HG02973 (cell line): ENCODE measurements around the gene GIT1.

Experiments
- ATAC-seq: cut with Tn5 transposase; IDR thresholded peaks from one replicate; pipeline ENCODE4 v1.9.1; 2021; ENCODE audit warnings: moderate library complexity; ENCODE audit not compliant: unreplicated experiment

The GIT1 gene

GRCh38 chr17:29594519-29595090 lies 5.2 kb upstream of the GIT1 start:
- no peak for ATAC-seq

- no peak for ATAC-seq
Measured at GRCh38 chr17:29593591-29594518, 4.4 kb upstream of the GIT1 start.

- ATAC-seq: no peak
Measured at GRCh38 chr17:29592850-29593551, 3.6 kb upstream of the GIT1 start, which contains the start of gene ANKRD13B. Gene ANKRD13B, plus strand, starts transcription at chr17:29593132. Its CDS starts 490 bp downstream, at chr17:29593622.

GRCh38 chr17:29591737-29592608 lies 2.5 kb upstream of the GIT1 start:
- no peak for ATAC-seq

- no peak for ATAC-seq
Measured at GRCh38 chr17:29591146-29591736, 1.8 kb upstream of the GIT1 start.

GRCh38 chr17:29590411-29591145 lies 1.1 kb upstream of the GIT1 start:
- ATAC-seq: no peak

GRCh38 chr17:29588562-29589411 lies 661 bp downstream of the GIT1 start:
- peak; percentile 11 for ATAC-seq

GRCh38 chr17:29588017-29588561 lies 1.4 kb downstream of the GIT1 start:
- no peak for ATAC-seq

GRCh38 chr17:29587591-29587990 lies 1.9 kb downstream of the GIT1 start:
- ATAC-seq: no peak

- no peak for ATAC-seq
Measured at GRCh38 chr17:29586676-29587469, 2.6 kb downstream of the GIT1 start.

GRCh38 chr17:29585080-29585751 lies 4.2 kb downstream of the GIT1 start:
- ATAC-seq: no peak

GRCh38 chr17:29584452-29585079 lies 4.9 kb downstream of the GIT1 start:
- ATAC-seq: no peak

GRCh38 chr17:29583324-29584248 lies 5.9 kb downstream of the GIT1 start:
- no peak for ATAC-seq

GRCh38 chr17:29582772-29583171 lies 6.7 kb downstream of the GIT1 start:
- ATAC-seq: no peak

- ATAC-seq: no peak
Measured at GRCh38 chr17:29582254-29582765, 7.1 kb downstream of the GIT1 start.
